PC-3 (cell line): ENCODE measurements around the gene CCR6.

Experiments used
- CTCF ChIP-seq: fragments of 300-600 bp; sonication (generic); conservative IDR thresholded peaks from 2 replicates; pipeline ENCODE4 v1.5.1; 2017; ENCODE audit warnings: antibody characterized with exemption, low read depth, mild to moderate bottlenecking, low read length
- EZH2 ChIP-seq: fragments of 300-600 bp; sonication (generic); IDR thresholded peaks from one replicate; pipeline ENCODE4 v1.6.1; 2017; ENCODE audit warnings: antibody characterized with exemption, mild to moderate bottlenecking, low read length; ENCODE audit not compliant: unreplicated experiment

GRCh38 chr6:167125855-167126349 is 3.0 kb downstream of the CCR6 start:
- TF ChIP-seq CTCF (no peak), EZH2 (no peak)
